PC-3 (cell line): Measurements from ENCODE around the gene DIP2C. TPM values are rescaled to one million over a fixed set of nuclear protein-coding genes. Genes with fewer than 3 reads are reported as not detected.

ENCODE experiments used
- ATAC-seq: fragments of 200-7000 bp; cut with Tn5 transposase; 2 replicates; pipeline ENCODE4 v1.9.1; 2020; ENCODE audit warnings: mild to moderate bottlenecking, moderate library complexity
- BruUV-seq: library from RNA; stranded (reverse); fragments of 400-500 nt; replicated peaks from 2 replicates; lab custom pipeline; 2021; lab: Mats Ljungman, UMichigan
- CTCF ChIA-PET: fragments of 300-600 bp; sonication (Branson Sonifier 250); formaldehyde crosslinking; loops from one replicate; lab custom pipeline; 2022; ENCODE audit warnings: antibody characterized with exemption; lab: Charles Lee
- POLR2A ChIA-PET: fragments of 300-600 bp; sonication (Branson Sonifier 250); formaldehyde crosslinking; loops from one replicate; lab custom pipeline; 2022; ENCODE audit warnings: antibody characterized with exemption; ENCODE audit not compliant: unreplicated experiment; lab: Charles Lee
- DNase-seq: peaks from one replicate; pipeline ENCODE4 v3.0.0-alpha.2; 2015
- H2AFZ ChIP-seq: fragments of 300-600 bp; sonication (generic); 2 replicates; pipeline ENCODE4 v1.6.0; 2016; ENCODE audit warnings: antibody characterized with exemption, low read length
- H3F3A ChIP-seq: fragments of 300-600 bp; sonication (generic); one replicate; pipeline ENCODE4 v1.6.0; 2017; ENCODE audit warnings: antibody characterized with exemption, low read length, control low read depth, mild to moderate bottlenecking; ENCODE audit not compliant: unreplicated experiment
- H3K27ac ChIP-seq: fragments of 300-600 bp; sonication (generic); 2 replicates; pipeline ENCODE4 v1.5.1; 2016; ENCODE audit warnings: mild to moderate bottlenecking, low read length
- H3K27me3 ChIP-seq: fragments of 300-600 bp; sonication (generic); 2 replicates; pipeline ENCODE4 v1.6.1; 2016; ENCODE audit warnings: low read length, mixed read lengths
- H3K36me3 ChIP-seq: fragments of 300-600 bp; sonication (generic); 2 replicates; pipeline ENCODE4 v1.6.1; 2016; ENCODE audit warnings: low read depth, mixed run types, low read length, mixed read lengths
- H3K4me1 ChIP-seq: fragments of 300-600 bp; sonication (generic); 2 replicates; pipeline ENCODE4 v1.5.1; 2016; ENCODE audit warnings: low read length; ENCODE audit not compliant: insufficient read depth
- H3K4me2 ChIP-seq: fragments of 300-600 bp; sonication (generic); 2 replicates; pipeline ENCODE4 v1.6.0; 2016; ENCODE audit warnings: low read length
- H3K4me3 ChIP-seq: fragments of 300-600 bp; sonication (generic); 2 replicates; pipeline ENCODE4 v1.5.1; 2016; ENCODE audit warnings: mild to moderate bottlenecking, low read length, mixed read lengths
- H3K79me2 ChIP-seq: fragments of 300-600 bp; sonication (generic); 2 replicates; pipeline ENCODE4 v1.6.1; 2017; ENCODE audit warnings: low read length, mixed read lengths
- H3K9ac ChIP-seq: fragments of 300-600 bp; sonication (generic); 2 replicates; pipeline ENCODE4 v1.6.0; 2016; ENCODE audit warnings: mild to moderate bottlenecking, low read length
- H3K9me2 ChIP-seq: fragments of 300-600 bp; sonication (generic); replicated peaks from 2 replicates; pipeline ENCODE4 v1.6.1; 2016; ENCODE audit warnings: mixed run types, low read length, mixed read lengths
- H3K9me3 ChIP-seq: fragments of 300-600 bp; sonication (generic); 2 replicates; pipeline ENCODE4 v1.6.1; 2016; ENCODE audit warnings: low read length, mixed read lengths
- H4K20me1 ChIP-seq: fragments of 300-600 bp; sonication (generic); 2 replicates; pipeline ENCODE4 v1.6.1; 2016; ENCODE audit warnings: low read length, mixed read lengths
- EZH2 ChIP-seq: fragments of 300-600 bp; sonication (generic); IDR thresholded peaks from one replicate; pipeline ENCODE4 v1.6.1; 2017; ENCODE audit warnings: antibody characterized with exemption, mild to moderate bottlenecking, low read length; ENCODE audit not compliant: unreplicated experiment
- EZH2phosphoT487 ChIP-seq: fragments of 300-600 bp; sonication (generic); IDR thresholded peaks from 2 replicates; pipeline ENCODE4 v1.6.1; 2018; ENCODE audit warnings: mild to moderate bottlenecking, antibody characterized with exemption, low read length, borderline replicate concordance
- intact Hi-C: fragments of 100-400 bp; cut with micrococcal nuclease; formaldehyde crosslinking; loops from 2 replicates; pipeline ENCODE4 v1.9.0; 2023
- total RNA-seq: library from RNA; depleted of rRNA; stranded (reverse); fragments of >200 nt; gene quantifications from 2 replicates; pipeline ENCODE4 v1.2.3, GENCODE V29; 2014
- TF ChIP-seq, protein P1 (sequence below): fragments of 300-600 bp; sonication (generic); conservative IDR thresholded peaks from 2 replicates; pipeline ENCODE4 v1.5.1; 2017; ENCODE audit warnings: antibody characterized with exemption, low read depth, mild to moderate bottlenecking, low read length

The DIP2C gene
- total RNA-seq, 1 experiment from 2014 or later, result 3.1 TPM

DNA sequence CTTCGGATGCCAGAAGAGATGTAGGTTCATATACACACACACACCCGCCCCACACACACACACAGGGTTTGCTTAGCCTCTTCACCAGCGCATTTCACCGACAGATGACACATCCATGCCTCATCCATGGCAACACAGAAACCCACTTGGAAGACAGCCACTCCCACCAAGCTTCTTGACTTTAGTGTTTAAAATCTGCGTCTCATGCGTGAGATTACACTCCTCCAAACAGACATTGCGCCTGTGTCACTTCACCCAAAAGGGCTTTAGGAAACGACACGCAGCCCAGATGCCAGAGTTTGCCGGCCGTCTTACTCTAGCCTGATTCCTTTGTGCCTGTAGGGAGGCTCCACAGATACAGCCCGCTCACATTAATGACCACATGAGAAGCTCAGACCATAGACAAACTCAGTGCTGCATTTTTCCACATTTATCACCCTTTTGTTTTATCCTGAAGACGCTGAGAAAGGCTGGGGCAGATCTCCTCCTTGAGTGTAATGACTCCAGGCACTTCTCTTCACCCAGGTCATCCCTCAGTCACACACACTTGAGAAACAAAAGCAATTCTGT is 73.8 kb downstream of the DIP2C start:
- 0 out of 2 replicates have a peak, but pooled peaks cover 22% of the 10 kb centered on the region for H3K79me2 ChIP-seq

DNA sequence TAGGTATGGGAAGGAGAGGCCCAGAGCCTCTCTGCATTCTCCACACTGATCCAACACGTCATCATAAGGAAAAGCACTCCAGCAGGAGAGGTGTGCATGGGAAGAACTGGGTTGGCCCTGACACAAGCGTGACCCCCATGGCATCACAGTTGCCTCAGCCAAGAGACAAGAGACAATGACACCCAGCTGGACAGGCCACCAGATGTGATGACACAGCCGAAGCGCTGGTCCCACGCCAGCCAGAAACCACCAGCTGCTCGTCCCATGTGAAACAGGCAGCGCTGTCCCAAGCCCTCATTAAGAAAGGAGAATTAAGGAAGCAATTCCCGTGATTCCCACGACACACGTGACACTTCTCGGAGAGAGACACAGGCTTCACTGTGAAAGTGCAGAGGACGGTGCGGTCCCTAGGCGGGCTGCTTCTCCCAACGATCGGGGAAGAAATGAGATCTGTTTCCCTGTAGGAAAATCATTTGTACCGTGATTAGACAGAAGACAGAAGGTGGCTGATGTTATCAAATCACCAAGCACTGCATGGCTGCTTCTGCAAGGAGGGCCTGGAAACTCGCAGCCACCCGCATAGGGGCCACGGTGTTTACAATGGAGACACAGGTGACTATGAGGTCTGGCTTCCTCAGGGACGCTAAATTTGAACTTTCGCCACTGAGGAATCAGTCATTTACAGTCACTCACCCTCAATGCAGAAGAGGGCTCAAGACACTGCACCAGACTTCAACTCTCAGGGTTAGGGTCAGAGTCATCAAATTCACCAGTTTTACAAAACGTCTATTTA is 74.5 kb downstream of the DIP2C start:
- ChIA-PET POLR2A (no interaction called here), CTCF (no interaction called here)
- Histone ChIP-seq H3K9ac (no peak overlapping the region), H3K27ac (peak overlapping the region; percentile 40; the same call in 1 of the 2 replicates), H3K4me2 (peak overlapping the region; percentile 90), H3K36me3 (no peaks in the 10 kb centered on the region), H3F3A (no peaks in the 10 kb centered on the region), H3K9me3 (no peaks in the 10 kb centered on the region), H3K79me2 (0 out of 2 replicates have a peak, but pooled peaks cover 22% of the 10 kb centered on the region), H4K20me1 (no peaks in the 10 kb centered on the region), H3K27me3 (no peaks in the 10 kb centered on the region), H3K4me3 (no peak overlapping the region), H2AFZ (no peak overlapping the region), H3K9me2 (no peaks in the 10 kb centered on the region), H3K4me1 (peaks cover 40% of the 10 kb centered on the region)
- TF ChIP-seq, protein P1, sequence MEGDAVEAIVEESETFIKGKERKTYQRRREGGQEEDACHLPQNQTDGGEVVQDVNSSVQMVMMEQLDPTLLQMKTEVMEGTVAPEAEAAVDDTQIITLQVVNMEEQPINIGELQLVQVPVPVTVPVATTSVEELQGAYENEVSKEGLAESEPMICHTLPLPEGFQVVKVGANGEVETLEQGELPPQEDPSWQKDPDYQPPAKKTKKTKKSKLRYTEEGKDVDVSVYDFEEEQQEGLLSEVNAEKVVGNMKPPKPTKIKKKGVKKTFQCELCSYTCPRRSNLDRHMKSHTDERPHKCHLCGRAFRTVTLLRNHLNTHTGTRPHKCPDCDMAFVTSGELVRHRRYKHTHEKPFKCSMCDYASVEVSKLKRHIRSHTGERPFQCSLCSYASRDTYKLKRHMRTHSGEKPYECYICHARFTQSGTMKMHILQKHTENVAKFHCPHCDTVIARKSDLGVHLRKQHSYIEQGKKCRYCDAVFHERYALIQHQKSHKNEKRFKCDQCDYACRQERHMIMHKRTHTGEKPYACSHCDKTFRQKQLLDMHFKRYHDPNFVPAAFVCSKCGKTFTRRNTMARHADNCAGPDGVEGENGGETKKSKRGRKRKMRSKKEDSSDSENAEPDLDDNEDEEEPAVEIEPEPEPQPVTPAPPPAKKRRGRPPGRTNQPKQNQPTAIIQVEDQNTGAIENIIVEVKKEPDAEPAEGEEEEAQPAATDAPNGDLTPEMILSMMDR, result no peak
- BruUV-seq, result no TSS peak
- no peak for DNase-seq
- intact Hi-C loops, result loop anchor here (10.0 kb wide), 1 partner anchor 170 kb away; no protein-coding TSS in a partner anchor
- ATAC-seq, result no peak

More for the DNA sequence above, 73.8 kb downstream of the DIP2C start:
- peak overlapping the region; percentile 82 for H3K27ac ChIP-seq
- H3K36me3 ChIP-seq, result no peaks in the 10 kb centered on the region
- no peaks in the 10 kb centered on the region for H3F3A ChIP-seq
- no peaks in the 10 kb centered on the region for H3K9me2 ChIP-seq
- POLR2A ChIA-PET, result interaction anchor here (0.6 kb wide), 1 partner anchor 25 kb away, joined by 3 read pairs; no protein-coding TSS in a partner anchor
- peak; percentile 87 for ATAC-seq
- no peak for TF ChIP-seq EZH2phosphoT487
- TF ChIP-seq EZH2, result no peak
- TF ChIP-seq, protein P1, result no peak
- no peaks in the 10 kb centered on the region for H4K20me1 ChIP-seq
- peaks cover 40% of the 10 kb centered on the region for H3K4me1 ChIP-seq
- H3K9me3 ChIP-seq, result no peaks in the 10 kb centered on the region
- peak; percentile 82 for DNase-seq
- H2AFZ ChIP-seq, result peak overlapping the region; percentile 67
- peak overlapping the region; percentile 90 for H3K4me2 ChIP-seq
- H3K27me3 ChIP-seq, result no peaks in the 10 kb centered on the region
- H3K9ac ChIP-seq, result peak overlapping the region; percentile 45
- peak overlapping the region; percentile 56 for H3K4me3 ChIP-seq
- intact Hi-C loops, result loop anchor here (10.0 kb wide), 1 partner anchor 169 kb away; no protein-coding TSS in a partner anchor
- CTCF ChIA-PET, result no interaction called here
- BruUV-seq, result no TSS peak
